ENCODE results near the gene TRABD2B. TPM values are rescaled to one million over a fixed set of nuclear protein-coding genes. Genes with fewer than 3 reads are reported as not detected.

TRABD2B gene
- polyA plus RNA-seq, 6 donors from 2014 or later, result not detected

- Mint-ChIP-seq H3K9me3 (no peaks in the 10 kb centered on the region), H3K27ac (no peak overlapping the region), H3K4me3 (no peak overlapping the region), H3K27me3 (peaks cover 22 to 31% (median 29%) of the 10 kb centered on the region in 3 donors), H3K4me1 (no peaks in the 10 kb centered on the region), H3K36me3 (no peaks in the 10 kb centered on the region)
- no peak for DNase-seq
- ATAC-seq (ENCODE audit: low read depth in 2 of 2), result no peak
These were observed 243.0 kb downstream of the TRABD2B start for GRCh38 chr1:47754221-47754620.

- H3K9me3 Mint-ChIP-seq, result no peaks in the 10 kb centered on the region
- no peak overlapping the region for H3K27ac Mint-ChIP-seq
- DNase-seq (no peak), ATAC-seq (ENCODE audit: low read depth in 2 of 2) (no peak)
- no peak overlapping the region for H3K4me3 Mint-ChIP-seq
- no peaks in the 10 kb centered on the region for H3K36me3 Mint-ChIP-seq
- peaks cover 20 to 30% (median 25%) of the 10 kb centered on the region in 3 donors for H3K27me3 Mint-ChIP-seq
- H3K4me1 Mint-ChIP-seq, result no peaks in the 10 kb centered on the region
These were observed 243.4 kb downstream of the TRABD2B start for GRCh38 chr1:47753808-47754207.

GRCh38 chr1:47752559-47752958 is 244.6 kb downstream of the TRABD2B start:
- no peak for ATAC-seq (ENCODE audit: low read depth in 2 of 2)
- Mint-ChIP-seq H3K4me3 (no peak overlapping the region), H3K9me3 (no peaks in the 10 kb centered on the region), H3K4me1 (no peaks in the 10 kb centered on the region), H3K27ac (no peak overlapping the region), H3K36me3 (no peaks in the 10 kb centered on the region), H3K27me3 (peaks cover 16 to 25% (median 19%) of the 10 kb centered on the region in 3 donors)
- DNase-seq, result no peak

- Mint-ChIP-seq H3K9me3 (no peaks in the 10 kb centered on the region), H3K4me3 (no peak overlapping the region), H3K36me3 (no peaks in the 10 kb centered on the region), H3K27me3 (peaks cover 15 to 23% (median 16%) of the 10 kb centered on the region in 3 donors), H3K4me1 (no peaks in the 10 kb centered on the region), H3K27ac (no peak overlapping the region)
- ATAC-seq (ENCODE audit: low read depth in 2 of 2), result no peak
- DNase-seq, result no peak
These were observed 245.2 kb downstream of the TRABD2B start for GRCh38 chr1:47751996-47752451.

- ATAC-seq (ENCODE audit: low read depth in 2 of 2) (no peak), DNase-seq (no peak)
- Mint-ChIP-seq H3K27ac (no peak overlapping the region), H3K4me3 (no peak overlapping the region), H3K27me3 (peaks cover 7 to 17% (median 11%) of the 10 kb centered on the region in 3 donors), H3K36me3 (no peaks in the 10 kb centered on the region), H3K4me1 (no peaks in the 10 kb centered on the region), H3K9me3 (no peaks in the 10 kb centered on the region)
These were observed 246.0 kb downstream of the TRABD2B start for GRCh38 chr1:47751193-47751592.

- Mint-ChIP-seq H3K4me1 (no peaks in the 10 kb centered on the region), H3K9me3 (peaks cover 6 to 16% (median 8%) of the 10 kb centered on the region in 7 donors), H3K27me3 (peaks cover 7 to 16% (median 11%) of the 10 kb centered on the region in 3 donors), H3K27ac (no peak overlapping the region), H3K4me3 (no peak overlapping the region), H3K36me3 (peaks cover 0 to 16% of the 10 kb centered on the region in 2 donors)
- ATAC-seq (ENCODE audit: low read depth in 2 of 2) (no peak), DNase-seq (no peak)
These were observed 251.2 kb downstream of the TRABD2B start for GRCh38 chr1:47745715-47746609.

GRCh38 chr1:47742890-47743760 is 254.1 kb downstream of the TRABD2B start:
- peaks cover 0 to 23% of the 10 kb centered on the region in 2 donors for H3K36me3 Mint-ChIP-seq
- H3K27me3 Mint-ChIP-seq, result peaks cover 13 to 33% (median 30%) of the 10 kb centered on the region in 3 donors
- no peak overlapping the region for H3K4me3 Mint-ChIP-seq
- H3K27ac Mint-ChIP-seq, result no peak overlapping the region
- DNase-seq (no peak), ATAC-seq (ENCODE audit: low read depth in 2 of 2) (no peak)
- H3K4me1 Mint-ChIP-seq, result no peaks in the 10 kb centered on the region
- peaks cover 10 to 28% (median 15%) of the 10 kb centered on the region in 7 donors for H3K9me3 Mint-ChIP-seq

GRCh38 chr1:47738560-47739182 is 258.5 kb downstream of the TRABD2B start:
- H3K9me3 Mint-ChIP-seq, result peaks cover 10 to 31% (median 15%) of the 10 kb centered on the region in 7 donors
- H3K4me1 Mint-ChIP-seq, result no peaks in the 10 kb centered on the region
- H3K36me3 Mint-ChIP-seq, result peaks cover 0 to 23% of the 10 kb centered on the region in 2 donors
- ATAC-seq (ENCODE audit: low read depth in 2 of 2) (no peak), DNase-seq (no peak)
- H3K27ac Mint-ChIP-seq, result no peak overlapping the region
- no peak overlapping the region for H3K4me3 Mint-ChIP-seq
- H3K27me3 Mint-ChIP-seq, result peaks cover 40 to 55% (median 55%) of the 10 kb centered on the region in 3 donors

GRCh38 chr1:47732489-47732888 is 264.7 kb downstream of the TRABD2B start:
- no peak overlapping the region for H3K4me3 Mint-ChIP-seq
- H3K36me3 Mint-ChIP-seq, result no peaks in the 10 kb centered on the region
- H3K27me3 Mint-ChIP-seq, result peaks cover 41 to 65% (median 56%) of the 10 kb centered on the region in 3 donors
- no peak overlapping the region for H3K27ac Mint-ChIP-seq
- H3K4me1 Mint-ChIP-seq, result no peaks in the 10 kb centered on the region
- H3K9me3 Mint-ChIP-seq, result no peaks in the 10 kb centered on the region
- ATAC-seq (ENCODE audit: low read depth in 2 of 2) (no peak), DNase-seq (no peak)

- Mint-ChIP-seq H3K4me3 (no peak overlapping the region), H3K36me3 (no peaks in the 10 kb centered on the region), H3K4me1 (no peaks in the 10 kb centered on the region), H3K27ac (peak overlapping the region in 1 of 6 donors; percentile 4), H3K9me3 (no peaks in the 10 kb centered on the region), H3K27me3 (peaks cover 42 to 64% (median 57%) of the 10 kb centered on the region in 3 donors)
- no peak for ATAC-seq (ENCODE audit: low read depth in 2 of 2)
- DNase-seq, result no peak
These were observed 265.5 kb downstream of the TRABD2B start for GRCh38 chr1:47731730-47732129.

- Mint-ChIP-seq H3K4me3 (no peak overlapping the region), H3K4me1 (peaks cover 5 to 10% (median 6%) of the 10 kb centered on the region in 3 donors), H3K36me3 (no peaks in the 10 kb centered on the region), H3K27me3 (peaks cover 38 to 62% (median 48%) of the 10 kb centered on the region in 3 donors), H3K27ac (no peak overlapping the region), H3K9me3 (no peaks in the 10 kb centered on the region)
- DNase-seq (no peak), ATAC-seq (ENCODE audit: low read depth in 2 of 2) (no peak)
These were observed 267.5 kb downstream of the TRABD2B start for GRCh38 chr1:47729685-47730084.

GRCh38 chr1:47727697-47728085 is 269.5 kb downstream of the TRABD2B start:
- Mint-ChIP-seq H3K4me3 (no peak overlapping the region), H3K27me3 (peaks cover 42 to 67% (median 57%) of the 10 kb centered on the region in 3 donors), H3K9me3 (no peaks in the 10 kb centered on the region), H3K4me1 (peaks cover 5 to 10% (median 6%) of the 10 kb centered on the region in 3 donors), H3K36me3 (no peaks in the 10 kb centered on the region), H3K27ac (no peak overlapping the region)
- DNase-seq (no peak), ATAC-seq (ENCODE audit: low read depth in 2 of 2) (no peak)

- no peak overlapping the region for H3K27ac Mint-ChIP-seq
- no peaks in the 10 kb centered on the region for H3K9me3 Mint-ChIP-seq
- H3K27me3 Mint-ChIP-seq, result peaks cover 47 to 67% (median 58%) of the 10 kb centered on the region in 3 donors
- H3K36me3 Mint-ChIP-seq, result no peaks in the 10 kb centered on the region
- H3K4me1 Mint-ChIP-seq, result peaks cover 5 to 10% (median 6%) of the 10 kb centered on the region in 3 donors
- ATAC-seq (ENCODE audit: low read depth in 2 of 2), result no peak
- H3K4me3 Mint-ChIP-seq, result no peak overlapping the region
- no peak for DNase-seq
These were observed 270.0 kb downstream of the TRABD2B start for GRCh38 chr1:47727051-47727696.
